Retina (tissue), 1 donor: ENCODE data around the gene NECTIN2.
"Not testable (repeated sequence)": the region's sequence is repeated elsewhere in the genome, so short reads cannot be mapped to it uniquely, and the experiment has no call there.

Source experiments
- DNase-seq: peaks from one replicate; pipeline ENCODE4 v3.0.0-alpha.2; 2016

Gene NECTIN2

DNA sequence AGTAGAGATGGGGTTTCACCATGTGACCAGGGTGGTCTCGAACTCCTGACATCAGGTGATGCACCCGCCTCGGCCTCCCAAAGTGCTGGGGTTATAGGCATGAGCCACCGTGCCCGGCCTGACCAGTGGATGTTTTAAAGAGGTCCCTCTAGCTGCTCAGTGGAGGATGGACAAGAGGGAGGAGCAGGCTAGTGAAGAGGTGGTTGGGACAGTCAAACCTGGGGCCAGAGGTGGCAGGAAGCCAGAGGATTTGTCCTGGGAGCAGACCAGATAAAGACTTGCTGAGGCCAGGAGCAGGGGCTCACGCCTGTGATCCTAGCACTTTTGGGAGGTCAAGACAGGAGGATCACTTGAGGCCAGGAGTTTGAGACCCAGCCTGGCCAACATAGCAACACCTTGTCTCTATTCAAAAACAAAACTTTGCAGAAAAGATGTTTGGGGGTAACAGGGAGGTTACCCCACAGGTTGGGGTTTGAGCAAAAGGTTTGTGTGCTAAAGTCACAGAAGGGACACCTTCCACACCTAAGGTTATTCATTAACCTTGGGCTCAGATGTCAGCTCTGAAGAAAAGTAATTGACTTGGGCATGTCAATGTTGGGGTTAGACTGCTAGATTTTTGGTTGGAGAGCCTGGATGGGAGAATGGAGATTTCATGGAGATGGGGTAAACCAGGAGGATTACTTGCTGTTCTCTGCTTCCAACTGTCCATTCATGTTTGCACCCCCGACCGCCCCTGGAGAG lies 28.2 kb upstream of the NECTIN2 start:
- no peak for DNase-seq

DNA sequence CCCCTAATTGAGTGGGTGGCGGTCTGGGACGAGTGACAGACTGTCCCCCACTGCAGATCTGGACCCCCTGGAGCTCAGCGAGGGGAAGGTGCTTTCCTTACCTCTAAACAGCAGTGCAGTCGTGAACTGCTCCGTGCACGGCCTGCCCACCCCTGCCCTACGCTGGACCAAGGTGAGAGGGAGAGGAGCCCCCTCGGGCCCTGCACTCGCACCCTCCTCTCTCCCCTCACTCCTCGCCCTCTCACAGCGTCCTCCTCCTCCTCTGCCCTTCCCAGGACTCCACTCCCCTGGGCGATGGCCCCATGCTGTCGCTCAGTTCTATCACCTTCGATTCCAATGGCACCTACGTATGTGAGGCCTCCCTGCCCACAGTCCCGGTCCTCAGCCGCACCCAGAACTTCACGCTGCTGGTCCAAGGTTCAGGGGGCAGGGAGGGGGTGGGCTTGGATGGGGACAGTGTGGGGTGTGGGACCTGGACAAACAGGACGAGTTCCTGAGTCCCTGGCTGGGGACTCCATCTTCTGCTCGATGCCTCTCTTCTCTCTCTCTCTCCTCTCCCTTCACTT lies 27.5 kb upstream of the NECTIN2 start:
- no peak for DNase-seq

DNA sequence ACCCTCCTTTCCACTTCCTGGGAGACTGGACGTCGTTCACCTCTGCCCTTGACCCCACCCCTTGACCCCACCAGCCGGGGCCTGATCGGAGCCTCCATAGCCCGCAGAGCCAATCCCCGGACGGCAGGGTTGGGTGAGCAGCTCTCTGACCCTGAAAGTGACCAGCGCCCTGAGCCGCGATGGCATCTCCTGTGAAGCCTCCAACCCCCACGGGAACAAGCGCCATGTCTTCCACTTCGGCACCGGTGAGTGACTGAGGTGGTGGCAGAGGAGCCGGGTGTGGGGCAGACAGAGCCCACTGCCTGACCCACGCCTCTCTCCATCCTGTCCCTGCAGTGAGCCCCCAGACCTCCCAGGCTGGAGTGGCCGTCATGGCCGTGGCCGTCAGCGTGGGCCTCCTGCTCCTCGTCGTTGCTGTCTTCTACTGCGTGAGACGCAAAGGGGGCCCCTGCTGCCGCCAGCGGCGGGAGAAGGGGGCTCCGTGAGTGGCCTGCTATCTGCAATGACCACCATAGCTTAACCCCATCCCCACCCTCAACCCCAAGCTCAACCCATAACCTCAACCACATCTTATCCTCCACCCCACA lies 26.8 kb upstream of the NECTIN2 start:
- no peak for DNase-seq

DNA sequence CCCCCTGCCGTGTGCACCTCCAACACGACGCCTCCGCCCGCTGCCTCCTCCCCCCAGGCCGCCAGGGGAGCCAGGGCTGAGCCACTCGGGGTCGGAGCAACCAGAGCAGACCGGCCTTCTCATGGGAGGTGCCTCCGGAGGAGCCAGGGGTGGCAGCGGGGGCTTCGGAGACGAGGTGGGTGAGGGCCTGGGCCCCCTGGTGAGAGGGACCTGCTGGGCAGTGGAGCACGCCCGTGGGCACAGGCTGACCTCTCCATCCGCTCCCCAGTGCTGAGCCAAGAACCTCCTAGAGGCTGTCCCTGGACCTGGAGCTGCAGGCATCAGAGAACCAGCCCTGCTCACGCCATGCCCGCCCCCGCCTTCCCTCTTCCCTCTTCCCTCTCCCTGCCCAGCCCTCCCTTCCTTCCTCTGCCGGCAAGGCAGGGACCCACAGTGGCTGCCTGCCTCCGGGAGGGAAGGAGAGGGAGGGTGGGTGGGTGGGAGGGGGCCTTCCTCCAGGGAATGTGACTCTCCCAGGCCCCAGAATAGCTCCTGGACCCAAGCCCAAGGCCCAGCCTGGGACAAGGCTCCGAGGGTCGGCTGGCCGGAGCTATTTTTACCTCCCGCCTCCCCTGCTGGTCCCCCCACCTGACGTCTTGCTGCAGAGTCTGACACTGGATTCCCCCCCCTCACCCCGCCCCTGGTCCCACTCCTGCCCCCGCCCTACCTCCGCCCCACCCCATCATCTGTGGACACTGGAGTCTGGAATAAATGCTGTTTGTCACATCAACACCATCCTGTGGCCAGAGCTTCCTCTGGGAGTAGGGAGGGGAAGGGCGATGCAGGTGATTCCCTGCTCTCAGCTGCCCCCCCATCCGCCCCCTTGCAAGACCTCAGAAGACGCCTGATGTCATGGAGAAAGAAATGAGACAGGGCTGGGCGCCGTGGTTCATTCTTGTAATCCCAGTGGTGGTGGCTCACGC lies 25.2 kb upstream of the NECTIN2 start:
- no peak for DNase-seq

DNA sequence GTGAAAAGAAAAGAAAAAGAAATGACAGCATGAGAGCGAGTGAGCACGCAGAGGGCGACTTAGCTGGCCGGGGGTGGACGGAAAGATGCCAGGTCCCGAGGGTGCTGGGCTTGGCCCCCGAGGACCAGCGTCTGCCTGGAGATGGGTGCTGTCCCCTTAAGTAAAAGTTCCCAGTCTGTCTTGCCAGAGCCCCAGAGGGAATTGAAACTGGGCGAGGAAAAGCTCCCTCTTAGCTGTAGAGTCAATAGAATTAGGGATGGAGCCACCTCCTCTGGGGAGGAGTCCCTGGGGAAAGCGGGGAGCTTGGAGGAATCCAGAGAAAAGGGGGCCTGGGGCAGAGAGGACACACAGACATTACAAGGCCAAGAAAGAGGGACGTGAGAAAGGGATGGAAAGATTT lies 23.9 kb upstream of the NECTIN2 start:
- DNase-seq: no peak

DNA sequence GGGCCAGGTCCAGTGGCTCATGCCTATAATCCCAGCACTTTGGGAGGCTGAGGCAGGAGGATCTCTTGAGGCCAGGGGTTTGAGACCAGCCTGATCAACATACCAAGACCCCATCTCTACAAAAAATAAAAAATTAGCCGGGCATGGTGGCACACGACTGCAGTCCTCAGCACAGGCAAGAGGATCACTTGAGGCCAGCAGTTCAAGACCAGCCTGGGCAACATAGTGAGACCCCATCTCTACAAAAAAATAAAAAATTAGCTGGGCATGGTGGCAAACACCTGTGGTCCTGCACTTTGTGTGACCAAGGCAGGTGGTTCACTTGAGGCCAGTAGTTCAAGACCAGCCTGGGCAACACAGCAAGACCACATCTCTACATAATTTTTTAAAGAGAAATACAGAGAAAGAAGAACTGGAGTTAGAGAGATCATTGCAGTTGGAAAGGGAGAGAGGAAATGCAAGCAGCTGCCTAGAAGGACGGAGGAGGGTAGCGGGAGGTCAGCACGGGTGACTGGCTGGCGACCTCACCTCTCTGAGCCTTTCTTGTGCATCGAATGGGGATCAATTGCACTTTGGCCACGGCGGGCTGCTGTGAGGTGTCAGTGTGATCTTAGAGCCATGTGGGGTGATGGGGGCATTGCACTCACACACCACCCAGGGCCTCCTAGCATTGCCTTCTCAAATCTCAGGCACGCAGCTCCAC lies 23.3 kb upstream of the NECTIN2 start:
- DNase-seq: no peak

DNA sequence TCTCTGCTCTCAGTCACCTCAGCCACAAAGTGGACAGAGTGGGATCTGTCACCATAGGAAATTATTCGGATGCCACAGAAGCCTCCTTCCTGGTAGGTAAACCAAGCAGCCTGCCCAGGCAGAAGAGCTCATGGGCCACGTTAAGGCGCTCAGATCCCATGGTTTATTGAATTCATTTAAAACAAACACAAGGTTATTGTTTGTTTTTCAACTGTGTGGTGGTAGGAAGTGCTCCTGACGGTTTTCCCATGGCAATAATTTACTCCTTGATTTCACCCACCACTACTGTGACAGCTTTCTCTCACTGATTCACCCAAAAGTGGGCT lies 22.8 kb upstream of the NECTIN2 start:
- no peak for DNase-seq

DNA sequence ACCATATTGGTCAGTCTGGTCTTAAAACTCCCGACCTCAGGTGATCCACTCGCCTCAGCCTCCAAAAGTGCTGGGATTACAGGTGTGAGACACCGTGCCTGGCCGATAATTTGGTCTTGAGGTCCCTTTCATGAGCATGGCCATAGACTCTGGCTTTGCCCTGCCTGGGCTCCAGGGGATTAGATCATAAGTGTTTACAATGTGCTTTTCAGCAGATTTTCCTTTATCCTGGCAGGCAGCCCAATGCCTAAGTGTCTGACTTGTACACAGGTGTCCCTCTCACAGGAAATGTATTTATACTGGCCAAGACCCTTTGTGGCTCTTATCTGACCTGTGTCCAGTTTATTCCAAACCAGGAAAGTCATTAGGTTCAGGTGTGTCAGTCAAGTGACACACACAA lies 21.3 kb upstream of the NECTIN2 start:
- no peak for DNase-seq

DNA sequence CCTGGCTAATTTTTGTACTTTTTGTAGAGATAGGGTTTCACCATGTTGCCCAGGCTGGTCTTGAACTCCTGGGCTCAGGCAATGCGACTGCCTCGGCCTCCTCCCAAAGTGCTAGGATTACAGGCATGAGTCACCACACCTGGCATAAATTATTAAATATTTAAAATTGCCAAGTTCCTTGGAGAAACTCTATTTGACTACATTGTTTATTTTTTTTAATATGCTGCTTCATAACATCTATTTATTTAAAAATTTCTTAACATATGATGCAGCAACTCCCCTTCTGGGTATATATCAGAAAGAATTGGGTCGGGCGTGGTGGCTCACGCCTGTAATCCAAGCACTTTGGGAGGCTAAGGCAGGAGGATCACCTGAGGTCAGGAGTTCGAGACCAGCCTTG lies 13.2 kb upstream of the NECTIN2 start:
- not testable (repeated sequence) for DNase-seq

DNA sequence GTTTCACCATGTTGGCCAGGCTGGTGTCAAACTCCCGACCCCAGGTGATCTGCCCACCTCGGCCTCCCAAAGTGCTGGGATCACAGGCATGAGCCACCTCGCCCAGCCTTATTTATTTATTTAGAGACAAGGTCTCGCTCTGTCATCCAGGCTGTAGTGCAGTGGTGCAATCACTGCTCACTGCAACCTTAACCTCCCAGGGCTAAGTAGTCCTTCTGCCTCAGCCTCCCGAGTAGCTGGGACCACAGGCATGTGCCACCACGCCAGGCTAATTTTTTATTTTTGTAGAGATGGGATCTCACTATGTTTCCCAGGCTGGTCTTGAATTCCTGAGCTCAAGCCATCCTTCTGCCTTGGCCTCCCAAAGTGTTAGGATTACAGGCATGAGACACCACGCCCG lies 11.7 kb upstream of the NECTIN2 start:
- DNase-seq: not testable (repeated sequence)

DNA sequence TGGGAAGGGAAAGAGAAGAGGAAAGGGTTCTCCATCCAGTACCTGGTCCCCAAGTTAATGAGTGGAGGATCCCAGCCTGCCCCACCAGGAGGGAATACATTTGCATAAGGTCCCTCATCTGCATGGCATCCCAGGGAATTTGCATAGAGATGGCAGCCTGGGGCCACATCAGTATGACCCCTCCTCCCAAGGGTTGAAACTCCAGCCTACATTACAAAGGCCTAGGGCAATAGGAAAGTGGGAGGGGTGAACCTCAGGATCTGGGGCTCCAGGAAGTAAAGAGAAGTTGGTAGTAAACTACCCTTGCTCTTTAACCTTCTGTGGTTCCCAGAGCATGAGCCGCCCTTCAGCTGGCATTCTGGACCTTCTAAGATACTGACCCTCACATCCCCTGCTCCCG lies 6.8 kb upstream of the NECTIN2 start:
- DNase-seq: no peak

DNA sequence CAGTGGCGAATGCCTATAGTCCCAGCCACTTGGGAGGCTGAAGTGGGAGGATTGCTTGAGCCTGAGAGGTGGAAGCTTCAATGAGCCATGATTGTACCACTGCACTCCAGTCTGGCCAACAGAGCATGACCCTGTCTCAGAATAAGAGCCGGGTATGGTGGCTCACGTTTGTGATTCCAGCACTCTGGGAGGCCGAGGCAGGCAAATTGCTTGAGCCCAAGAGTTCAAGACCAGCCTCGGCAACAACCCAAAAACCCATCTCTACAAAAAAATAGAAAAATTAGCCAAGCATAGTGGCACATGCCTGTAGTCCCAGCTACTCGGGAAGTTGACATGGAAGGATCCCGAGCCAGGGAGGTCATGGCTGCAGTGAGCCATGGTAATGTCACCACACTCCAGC lies 5.3 kb upstream of the NECTIN2 start:
- DNase-seq: no peak

DNA sequence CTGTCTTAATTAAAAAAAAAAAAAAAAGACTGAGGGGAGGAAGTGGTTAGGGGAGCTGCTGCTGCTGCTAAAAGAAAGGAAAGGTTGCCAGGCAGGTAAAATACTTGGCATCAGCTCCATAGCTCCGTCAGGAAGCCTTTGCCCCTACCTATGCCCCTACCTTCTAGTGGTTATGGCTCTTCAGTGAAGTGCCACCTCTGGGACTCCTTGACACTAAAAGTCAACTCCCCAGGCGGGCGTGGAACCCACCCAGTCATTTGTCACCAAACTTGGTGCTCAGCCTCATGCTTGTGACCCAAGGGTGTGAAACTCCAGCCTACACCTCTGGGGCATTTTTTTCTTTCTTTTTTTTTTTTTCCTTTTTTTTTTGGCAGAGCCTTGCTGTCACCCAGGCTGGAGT lies 4.9 kb upstream of the NECTIN2 start:
- no peak for DNase-seq

DNA sequence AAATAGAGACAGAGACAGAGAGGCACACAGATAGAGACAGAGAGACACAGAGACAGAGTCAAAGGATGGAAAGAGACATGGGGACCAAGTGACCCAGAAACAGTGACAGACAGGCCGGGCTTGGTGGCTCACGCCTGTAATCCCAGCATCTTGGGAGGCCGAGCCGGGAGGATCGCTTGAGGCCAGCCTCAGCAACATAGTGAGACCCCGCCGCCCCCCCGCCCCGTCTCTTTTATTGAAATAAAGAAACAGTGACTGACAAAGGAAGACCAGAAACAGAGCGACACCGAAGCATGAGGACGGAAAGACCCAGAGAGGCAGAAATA lies 848 bp upstream of the NECTIN2 start:
- DNase-seq: no peak

DNA sequence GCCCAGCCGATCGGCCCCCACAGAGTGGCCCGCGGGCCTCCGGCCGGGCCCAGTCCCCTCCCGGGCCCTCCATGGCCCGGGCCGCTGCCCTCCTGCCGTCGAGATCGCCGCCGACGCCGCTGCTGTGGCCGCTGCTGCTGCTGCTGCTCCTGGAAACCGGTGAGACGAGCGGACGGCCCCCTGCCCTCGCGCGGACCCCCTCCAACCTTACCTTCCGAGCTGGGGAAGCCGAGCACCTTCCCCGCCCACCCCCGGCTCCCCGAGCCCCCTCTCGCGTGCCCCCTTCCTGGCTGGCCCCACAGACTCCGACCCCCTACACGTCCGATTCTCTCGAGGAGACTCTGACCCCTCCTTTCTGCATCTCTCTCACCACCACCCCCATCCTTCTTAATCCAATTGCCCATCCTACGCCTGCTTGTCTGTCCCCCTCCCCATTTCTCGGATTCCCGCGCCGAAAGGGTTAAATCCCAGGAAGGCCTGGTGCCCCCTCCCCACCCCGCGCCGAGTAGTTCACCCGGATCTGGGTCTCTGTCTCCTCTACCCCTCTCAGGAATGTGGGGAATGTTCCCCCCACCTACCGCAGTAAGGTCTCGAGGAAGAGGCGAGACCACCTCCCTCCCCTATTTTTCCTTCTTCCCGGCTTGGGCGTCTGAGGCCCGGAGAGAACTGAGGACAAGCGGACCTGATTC lies 502 bp downstream of the NECTIN2 start:
- no peak for DNase-seq

DNA sequence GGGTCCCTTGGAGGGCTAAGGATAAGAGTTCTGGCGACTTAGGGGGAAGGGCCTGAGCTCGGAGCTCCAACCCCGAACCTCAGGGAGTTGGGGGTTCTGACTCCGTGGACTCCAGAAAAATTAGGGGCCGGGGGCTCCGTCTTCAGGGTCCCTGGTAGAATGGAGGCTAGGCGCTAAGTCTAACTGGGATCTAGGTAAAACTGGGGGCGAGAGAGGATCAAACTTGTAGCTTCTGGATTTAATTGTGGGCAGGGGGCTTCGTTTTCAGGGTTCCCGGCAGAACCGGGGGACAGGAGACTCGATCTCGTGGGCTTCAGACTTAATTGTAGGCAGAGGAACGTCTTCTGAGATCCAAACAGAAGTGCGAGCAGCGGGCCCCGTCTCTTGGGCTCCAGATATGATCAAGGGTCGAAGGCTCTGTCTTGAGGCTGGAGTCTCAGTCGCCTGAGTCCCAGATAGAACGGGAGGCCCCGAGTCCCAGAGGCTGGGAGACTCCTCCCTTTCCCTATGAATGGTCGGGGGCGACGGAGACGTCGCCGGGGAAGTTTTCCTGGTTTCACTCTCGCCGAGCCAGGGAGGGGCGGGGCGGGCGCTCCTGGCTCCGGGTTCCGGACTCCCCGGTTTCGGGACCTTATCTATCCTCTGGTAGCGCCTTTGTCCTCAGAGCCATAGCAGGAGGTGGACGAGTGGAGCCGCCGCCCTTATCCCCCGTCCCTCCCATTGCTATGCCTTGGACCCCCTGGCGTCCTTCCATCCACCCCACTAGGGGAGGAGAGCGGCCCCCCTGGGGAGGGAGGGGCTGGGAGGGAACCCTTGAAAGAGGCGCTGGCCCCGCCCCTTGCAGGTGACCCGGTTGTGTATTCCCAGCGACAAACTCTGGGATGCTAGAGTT lies 1.3 kb downstream of the NECTIN2 start:
- peak; percentile 75 for DNase-seq

DNA sequence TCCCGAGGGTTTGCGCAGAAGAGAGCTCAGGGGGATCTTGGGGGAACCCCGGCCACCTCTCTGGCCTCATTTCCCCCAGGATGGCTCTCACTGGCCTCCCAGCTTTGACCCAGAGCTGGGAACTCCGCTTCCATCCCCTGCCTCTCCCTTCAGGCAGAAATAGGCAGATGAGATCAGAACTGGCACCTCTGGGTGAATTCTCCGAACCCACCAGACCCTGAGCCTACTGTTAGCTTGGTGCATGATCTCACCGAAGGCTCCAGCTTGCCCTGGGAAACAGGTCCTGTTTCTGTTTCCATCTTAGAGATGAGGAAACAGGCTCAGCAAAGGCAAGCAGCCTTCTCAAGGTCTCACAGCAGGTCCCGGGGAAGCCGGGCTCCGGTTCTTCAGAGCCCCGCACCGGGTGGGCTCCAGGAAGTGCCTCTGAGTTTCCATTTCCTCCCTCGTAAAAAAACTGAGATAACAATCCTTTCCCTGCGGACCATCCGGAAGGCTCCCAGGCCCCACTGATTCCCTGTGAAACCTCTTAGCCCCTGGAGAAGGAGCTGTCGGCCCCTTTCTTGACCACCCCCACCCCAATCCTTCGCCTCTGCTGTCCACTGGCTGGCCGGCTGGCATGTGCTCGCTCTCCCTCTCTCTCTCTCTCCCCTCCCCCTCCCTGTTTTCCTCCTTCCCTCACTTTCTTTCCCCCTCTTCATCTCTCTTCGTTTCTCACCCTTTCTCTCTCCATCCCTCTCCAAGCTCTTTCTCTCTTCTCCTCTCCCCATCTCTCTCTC lies 2.1 kb downstream of the NECTIN2 start:
- peak; percentile 77 for DNase-seq

DNA sequence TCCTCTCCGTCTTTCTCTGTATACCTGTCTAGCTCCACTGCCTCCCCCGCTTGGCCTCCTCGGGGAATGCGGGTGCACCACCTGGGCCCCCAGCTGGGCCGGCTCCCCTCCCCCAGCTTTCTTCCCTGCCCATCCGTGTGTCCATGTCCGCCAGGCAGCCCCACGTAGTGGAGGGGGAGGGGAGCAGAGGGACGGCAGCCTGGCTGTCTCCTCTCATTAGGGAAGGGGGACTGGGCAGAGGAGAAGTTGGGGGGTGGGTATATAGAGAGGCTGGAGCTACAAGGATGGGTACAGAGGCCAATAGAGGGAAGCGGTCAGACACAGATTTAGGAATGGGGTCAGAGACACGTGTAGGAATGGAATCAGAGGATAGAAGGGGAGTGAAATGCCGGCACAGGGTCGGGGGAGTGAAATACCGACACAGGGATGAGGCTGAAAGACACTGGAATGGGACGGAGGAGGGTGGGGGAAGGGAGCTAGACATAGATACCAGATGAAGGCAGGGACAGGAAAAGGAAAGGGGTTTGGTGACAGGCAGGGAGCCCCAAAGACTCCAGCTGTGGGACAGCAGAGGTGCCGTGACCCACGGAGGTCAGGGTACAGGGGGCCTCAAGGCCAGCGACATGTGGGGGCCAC lies 2.8 kb downstream of the NECTIN2 start:
- DNase-seq: peak; percentile 89

DNA sequence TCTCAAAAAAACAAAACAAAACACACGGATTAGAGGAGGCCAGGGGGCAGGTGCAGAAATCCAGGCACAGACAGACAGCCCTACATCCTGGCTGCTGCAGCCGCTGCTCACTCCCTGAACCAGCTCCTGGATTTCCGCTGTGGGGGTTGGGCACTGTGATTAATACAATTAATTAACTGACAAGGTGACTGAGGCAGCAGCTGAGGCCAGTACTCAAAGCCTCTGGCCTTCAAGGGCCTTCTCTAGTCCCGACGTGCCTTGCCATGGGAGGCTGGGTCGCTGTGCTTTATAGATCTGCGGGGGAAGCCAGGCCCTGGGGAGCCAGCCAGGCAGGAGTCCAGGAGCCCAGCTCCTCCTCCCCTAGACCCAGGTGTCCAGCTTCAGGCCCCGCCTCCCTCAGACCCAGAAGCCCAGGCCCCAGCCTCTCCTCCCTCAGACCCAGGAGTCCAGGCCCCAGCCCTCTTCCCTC lies 4.6 kb downstream of the NECTIN2 start:
- peak; percentile 22 for DNase-seq

DNA sequence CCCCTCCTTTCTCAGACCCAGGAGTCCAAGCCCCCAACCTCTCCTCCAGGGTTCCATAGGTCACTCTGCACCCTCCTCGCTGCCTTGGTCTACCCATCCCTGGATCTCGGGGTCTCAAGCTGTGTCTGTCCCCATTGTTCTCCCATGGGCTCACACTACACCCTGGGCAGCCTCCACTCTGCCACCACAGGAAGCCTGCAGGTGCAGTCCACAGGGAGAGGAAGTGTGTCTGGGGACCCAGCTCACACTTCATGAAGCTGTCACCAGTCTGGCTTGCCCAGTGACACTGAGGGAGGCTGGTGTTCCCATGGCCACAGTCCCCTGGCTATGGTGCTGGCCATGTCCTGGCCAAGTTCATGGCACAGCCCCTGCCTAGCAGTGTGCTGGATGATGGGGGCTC lies 5.3 kb downstream of the NECTIN2 start:
- no peak for DNase-seq
